Neural cell (in vitro differentiated cells): ENCODE results near the gene CPNE4.
A peak's percentile ranks its signal among the peaks of the same experiment; 100 is the strongest.

ENCODE experiments used
- CTCF ChIP-seq: fragments of 450-650 bp; IDR thresholded peaks from 2 replicates; pipeline ENCODE4 v1.5.1; 2014; ENCODE audit warnings: antibody characterized with exemption, mild to moderate bottlenecking, moderate library complexity; ENCODE audit not compliant: poor library complexity, severe bottlenecking
- EP300 ChIP-seq: fragments of 450-650 bp; conservative IDR thresholded peaks from 2 replicates; pipeline ENCODE4 v1.6.1; 2014; ENCODE audit warnings: antibody characterized with exemption, mild to moderate bottlenecking, moderate library complexity; ENCODE audit not compliant: poor library complexity, severe bottlenecking
- EZH2 ChIP-seq: fragments of 200-600, 300-800 bp; shearing (Covaris generic), sonication (generic); IDR thresholded peaks from 2 replicates; pipeline ENCODE4 v1.6.1; 2014; ENCODE audit warnings: antibody characterized with exemption, low read length, borderline replicate concordance, mild to moderate bottlenecking; ENCODE audit not compliant: insufficient read depth, poor library complexity, severe bottlenecking
- MXI1 ChIP-seq: fragments of 450-650 bp; conservative IDR thresholded peaks from 2 replicates; pipeline ENCODE4 v1.6.1; 2014; ENCODE audit warnings: antibody characterized with exemption, mild to moderate bottlenecking; ENCODE audit not compliant: poor library complexity, severe bottlenecking
- POLR2AphosphoS5 ChIP-seq: IDR thresholded peaks from 2 replicates; pipeline ENCODE4 v1.6.1; 2012
- RAD21 ChIP-seq: fragments of 450-650 bp; conservative IDR thresholded peaks from 2 replicates; pipeline ENCODE4 v1.6.1; 2014; ENCODE audit warnings: antibody characterized with exemption, mild to moderate bottlenecking, moderate library complexity
- TF ChIP-seq, protein P1 (sequence below): IDR thresholded peaks from 2 replicates; pipeline ENCODE4 v1.6.1; 2012; ENCODE audit warnings: borderline replicate concordance

- TF ChIP-seq CTCF, result no peak
- TF ChIP-seq, protein P1, sequence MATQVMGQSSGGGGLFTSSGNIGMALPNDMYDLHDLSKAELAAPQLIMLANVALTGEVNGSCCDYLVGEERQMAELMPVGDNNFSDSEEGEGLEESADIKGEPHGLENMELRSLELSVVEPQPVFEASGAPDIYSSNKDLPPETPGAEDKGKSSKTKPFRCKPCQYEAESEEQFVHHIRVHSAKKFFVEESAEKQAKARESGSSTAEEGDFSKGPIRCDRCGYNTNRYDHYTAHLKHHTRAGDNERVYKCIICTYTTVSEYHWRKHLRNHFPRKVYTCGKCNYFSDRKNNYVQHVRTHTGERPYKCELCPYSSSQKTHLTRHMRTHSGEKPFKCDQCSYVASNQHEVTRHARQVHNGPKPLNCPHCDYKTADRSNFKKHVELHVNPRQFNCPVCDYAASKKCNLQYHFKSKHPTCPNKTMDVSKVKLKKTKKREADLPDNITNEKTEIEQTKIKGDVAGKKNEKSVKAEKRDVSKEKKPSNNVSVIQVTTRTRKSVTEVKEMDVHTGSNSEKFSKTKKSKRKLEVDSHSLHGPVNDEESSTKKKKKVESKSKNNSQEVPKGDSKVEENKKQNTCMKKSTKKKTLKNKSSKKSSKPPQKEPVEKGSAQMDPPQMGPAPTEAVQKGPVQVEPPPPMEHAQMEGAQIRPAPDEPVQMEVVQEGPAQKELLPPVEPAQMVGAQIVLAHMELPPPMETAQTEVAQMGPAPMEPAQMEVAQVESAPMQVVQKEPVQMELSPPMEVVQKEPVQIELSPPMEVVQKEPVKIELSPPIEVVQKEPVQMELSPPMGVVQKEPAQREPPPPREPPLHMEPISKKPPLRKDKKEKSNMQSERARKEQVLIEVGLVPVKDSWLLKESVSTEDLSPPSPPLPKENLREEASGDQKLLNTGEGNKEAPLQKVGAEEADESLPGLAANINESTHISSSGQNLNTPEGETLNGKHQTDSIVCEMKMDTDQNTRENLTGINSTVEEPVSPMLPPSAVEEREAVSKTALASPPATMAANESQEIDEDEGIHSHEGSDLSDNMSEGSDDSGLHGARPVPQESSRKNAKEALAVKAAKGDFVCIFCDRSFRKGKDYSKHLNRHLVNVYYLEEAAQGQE, result no peak
- TF ChIP-seq EP300, result peak; percentile 25
- TF ChIP-seq POLR2AphosphoS5, result no peak
- no peak for TF ChIP-seq EZH2
- no peak for TF ChIP-seq MXI1
- TF ChIP-seq RAD21, result no peak
Observed at GRCh38 chr3:131623431-131623830, 411.4 kb downstream of the CPNE4 start.
